ENCODE measurements around the gene NDOR1.

DNA sequence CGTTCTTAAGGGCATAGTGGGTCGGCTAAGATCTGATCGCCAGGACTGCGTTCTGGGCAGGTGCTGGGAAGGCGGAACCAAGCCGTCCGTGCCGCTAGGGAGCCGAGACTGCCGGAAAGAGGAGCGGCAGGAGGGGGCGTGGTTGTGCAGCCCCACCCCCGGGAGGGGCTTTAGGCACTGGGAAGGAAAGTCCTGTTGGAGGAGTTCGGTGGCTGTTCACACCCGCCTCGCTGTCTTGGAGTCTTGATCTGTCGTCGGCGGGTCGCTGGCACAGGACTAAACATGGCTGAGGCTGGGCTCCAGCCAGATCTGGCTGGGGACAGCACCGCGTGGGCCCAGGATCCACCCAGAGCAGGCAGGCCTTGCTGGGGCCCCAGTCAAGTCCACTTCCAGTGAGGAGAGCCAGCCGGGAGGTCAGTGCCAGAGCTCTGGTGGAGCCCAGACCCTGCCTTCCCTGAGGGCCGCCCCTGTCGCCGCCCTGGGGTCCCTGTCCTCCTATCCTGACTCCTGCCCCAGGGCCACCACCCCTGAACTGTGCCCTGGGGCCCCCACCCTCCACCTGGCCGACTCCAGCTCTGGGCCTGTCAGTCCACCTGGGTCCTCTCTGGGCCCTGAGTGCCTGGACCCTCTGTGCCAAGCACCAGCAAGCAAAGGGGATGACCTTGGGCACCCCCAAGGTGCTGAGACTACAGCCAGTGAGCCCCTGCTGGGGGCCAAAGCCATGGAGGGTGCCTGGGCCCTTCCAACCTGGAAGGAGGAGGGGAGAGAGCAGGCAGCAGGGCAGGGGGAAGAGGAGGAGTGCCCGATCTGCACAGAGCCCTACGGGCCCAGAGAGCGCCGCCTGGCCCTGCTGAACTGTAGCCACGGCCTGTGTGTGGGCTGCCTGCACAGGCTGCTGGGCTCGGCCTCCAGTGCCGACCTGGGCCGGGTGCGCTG is 12.0 kb downstream of the NDOR1 start:
- TF ChIP-seq, protein P1, sequence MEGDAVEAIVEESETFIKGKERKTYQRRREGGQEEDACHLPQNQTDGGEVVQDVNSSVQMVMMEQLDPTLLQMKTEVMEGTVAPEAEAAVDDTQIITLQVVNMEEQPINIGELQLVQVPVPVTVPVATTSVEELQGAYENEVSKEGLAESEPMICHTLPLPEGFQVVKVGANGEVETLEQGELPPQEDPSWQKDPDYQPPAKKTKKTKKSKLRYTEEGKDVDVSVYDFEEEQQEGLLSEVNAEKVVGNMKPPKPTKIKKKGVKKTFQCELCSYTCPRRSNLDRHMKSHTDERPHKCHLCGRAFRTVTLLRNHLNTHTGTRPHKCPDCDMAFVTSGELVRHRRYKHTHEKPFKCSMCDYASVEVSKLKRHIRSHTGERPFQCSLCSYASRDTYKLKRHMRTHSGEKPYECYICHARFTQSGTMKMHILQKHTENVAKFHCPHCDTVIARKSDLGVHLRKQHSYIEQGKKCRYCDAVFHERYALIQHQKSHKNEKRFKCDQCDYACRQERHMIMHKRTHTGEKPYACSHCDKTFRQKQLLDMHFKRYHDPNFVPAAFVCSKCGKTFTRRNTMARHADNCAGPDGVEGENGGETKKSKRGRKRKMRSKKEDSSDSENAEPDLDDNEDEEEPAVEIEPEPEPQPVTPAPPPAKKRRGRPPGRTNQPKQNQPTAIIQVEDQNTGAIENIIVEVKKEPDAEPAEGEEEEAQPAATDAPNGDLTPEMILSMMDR (conservative IDR thresholded peaks at IDR 0.05; ENCODE audit: low read length) = no peak
- TF ChIP-seq EZH2phosphoT487 (IDR thresholded peaks at IDR 0.05; ENCODE audit: borderline replicate concordance) = no peak

Measured in Loucy (cell line).